PC-9 (cell line): ENCODE data around the gene GIPC2.

Experiments
- CTCF ChIP-seq: fragments of 200-600 bp; sonication (generic); conservative IDR thresholded peaks from 2 replicates; pipeline ENCODE4 v1.6.1; 2017; ENCODE audit warnings: mixed run types, antibody characterized with exemption, mild to moderate bottlenecking, moderate library complexity
- EZH2 ChIP-seq: fragments of 200-600 bp; sonication (generic); IDR thresholded peaks from 2 replicates; pipeline ENCODE4 v1.8.0; 2017; ENCODE audit warnings: antibody characterized with exemption, low read depth

DNA sequence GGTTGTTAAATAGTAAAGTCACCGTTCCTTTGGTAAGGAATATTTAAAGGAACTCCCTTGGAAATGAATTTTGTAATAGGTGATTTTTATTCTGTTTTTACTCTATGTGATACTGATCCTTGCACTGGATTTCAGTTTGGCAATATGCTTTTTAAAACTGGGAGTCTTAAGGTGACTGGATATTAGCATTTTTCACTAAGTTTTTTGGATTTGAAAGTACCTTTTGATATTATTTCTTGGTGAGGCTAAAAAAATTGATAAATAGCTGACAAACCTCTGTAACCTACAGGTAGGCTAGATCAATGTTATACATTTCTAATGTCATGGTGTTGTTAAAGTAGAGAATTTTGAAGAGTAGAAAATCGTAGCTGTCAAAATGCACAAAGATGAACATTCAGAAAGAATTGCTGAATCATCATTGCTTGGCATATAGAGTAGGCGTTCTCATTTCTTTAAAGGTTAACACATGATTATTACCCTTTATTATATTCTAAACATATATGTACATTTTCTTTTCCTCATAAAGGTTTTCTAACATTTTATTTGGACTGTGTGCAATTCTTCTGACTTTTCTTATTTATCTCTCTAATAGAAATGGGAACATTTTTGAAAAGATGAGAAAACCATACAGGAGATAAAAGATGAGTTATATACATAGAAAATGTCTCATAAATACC lies 42.6 kb upstream of the GIPC2 start:
- TF ChIP-seq EZH2 (no peak), CTCF (no peak)
